NCI-H2029 (cell line): ENCODE measurements around the gene MUS81.
A peak's percentile ranks its signal among the peaks of the same experiment; 100 is the strongest.
"Not testable (repeated sequence)": the region's sequence is repeated elsewhere in the genome, so short reads cannot be mapped to it uniquely, and the experiment has no call there.

Source experiments
- DNase-seq: peaks from one replicate; lab custom pipeline; 2025; lab: John Stamatoyannopoulos, UW

MUS81 gene

GRCh38 chr11:65873318-65874156 lies 13.3 kb downstream of the MUS81 start:
- peak; percentile 92 for DNase-seq

- no peak for DNase-seq
Observed at GRCh38 chr11:65879617-65880016, 19.4 kb downstream of the MUS81 start, which contains the start of gene CTSW. Gene CTSW (plus strand): TSS chr11:65879837. CDS start chr11:65879855, 18 bp downstream.

- DNase-seq = no peak
Observed at GRCh38 chr11:65880027-65880426, 19.8 kb downstream of the MUS81 start.

- DNase-seq = no peak
Observed at GRCh38 chr11:65880844-65881421, 20.7 kb downstream of the MUS81 start.

DNA sequence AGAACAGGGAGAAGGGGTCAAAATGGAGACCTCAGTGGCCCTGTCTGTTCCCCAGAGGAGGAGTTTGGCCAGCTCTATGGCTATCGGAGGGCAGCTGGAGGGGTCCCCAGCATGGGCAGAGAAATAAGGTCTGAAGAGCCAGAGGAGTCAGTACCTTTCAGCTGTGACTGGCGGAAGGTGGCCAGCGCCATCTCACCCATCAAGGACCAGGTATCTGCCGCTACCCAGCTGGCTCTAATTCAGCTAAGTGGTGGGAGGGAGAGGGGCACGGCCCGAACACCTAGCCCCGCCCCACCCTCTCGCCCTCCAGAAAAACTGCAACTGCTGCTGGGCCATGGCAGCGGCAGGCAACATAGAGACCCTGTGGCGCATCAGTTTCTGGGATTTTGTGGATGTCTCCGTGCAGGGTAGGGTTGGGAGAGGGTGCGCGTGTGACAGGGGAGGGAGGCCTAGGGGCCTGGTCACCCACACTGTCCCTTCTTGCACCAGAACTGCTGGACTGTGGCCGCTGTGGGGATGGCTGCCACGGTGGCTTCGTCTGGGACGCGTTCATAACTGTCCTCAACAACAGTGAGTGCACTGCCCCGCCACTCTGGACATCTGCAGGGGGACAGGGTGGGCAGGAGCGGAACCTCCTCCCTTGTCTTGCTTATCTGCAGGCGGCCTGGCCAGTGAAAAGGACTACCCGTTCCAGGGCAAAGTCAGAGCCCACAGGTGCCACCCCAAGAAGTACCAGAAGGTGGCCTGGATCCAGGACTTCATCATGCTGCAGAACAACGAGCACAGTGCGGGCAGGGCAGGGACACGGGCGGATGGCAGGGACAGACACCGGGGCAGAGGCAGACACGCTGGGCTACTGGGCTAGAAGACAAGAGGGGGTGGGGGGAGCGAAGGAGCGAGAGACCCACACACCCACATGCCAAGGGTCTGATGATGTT lies 22.2 kb downstream of the MUS81 start:
- DNase-seq = no peak

GRCh38 chr11:65883058-65883761 lies 23.0 kb downstream of the MUS81 start:
- DNase-seq = no peak

GRCh38 chr11:65883786-65884715 lies 23.8 kb downstream of the MUS81 start:
- DNase-seq = no peak

DNA sequence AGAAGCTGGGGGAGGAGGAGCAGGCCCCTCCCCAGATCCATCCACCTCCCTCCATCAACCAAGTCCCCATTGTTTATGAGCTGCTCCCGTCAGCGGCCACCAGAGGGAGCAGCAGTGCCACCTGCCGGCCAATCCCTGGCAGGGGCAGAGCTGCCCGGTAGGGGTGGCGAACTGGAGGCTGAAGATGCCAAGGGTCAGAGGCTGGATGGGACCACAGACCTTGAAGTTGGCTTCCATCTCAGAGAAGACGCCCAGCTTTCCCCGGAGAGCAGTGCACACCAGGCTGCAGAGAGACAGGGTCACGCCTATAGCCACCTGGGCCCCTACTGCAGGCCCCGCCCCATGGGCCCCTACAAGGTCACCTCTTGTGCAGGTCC lies 24.5 kb downstream of the MUS81 start:
- DNase-seq = peak; percentile 37

DNA sequence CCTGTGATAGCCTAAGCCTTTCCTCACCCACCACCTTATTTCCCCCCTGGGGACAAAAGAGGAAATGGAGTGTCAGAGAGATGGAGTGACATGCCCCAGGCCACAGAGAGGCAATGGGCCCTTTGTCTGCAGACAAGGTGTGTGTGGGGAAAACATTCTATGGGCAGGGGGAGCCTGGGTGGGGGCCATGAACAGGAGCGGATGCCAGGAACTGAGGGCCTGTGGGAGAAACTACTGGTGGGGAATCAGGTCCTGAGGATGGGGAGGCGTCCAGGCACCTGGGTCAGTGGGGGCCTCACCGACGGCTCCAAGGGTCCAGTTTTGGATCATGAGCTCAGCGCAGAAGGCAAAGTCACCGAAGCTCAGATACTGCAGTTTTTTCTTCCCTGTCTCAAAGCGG lies 25.0 kb downstream of the MUS81 start:
- DNase-seq = no peak

DNA sequence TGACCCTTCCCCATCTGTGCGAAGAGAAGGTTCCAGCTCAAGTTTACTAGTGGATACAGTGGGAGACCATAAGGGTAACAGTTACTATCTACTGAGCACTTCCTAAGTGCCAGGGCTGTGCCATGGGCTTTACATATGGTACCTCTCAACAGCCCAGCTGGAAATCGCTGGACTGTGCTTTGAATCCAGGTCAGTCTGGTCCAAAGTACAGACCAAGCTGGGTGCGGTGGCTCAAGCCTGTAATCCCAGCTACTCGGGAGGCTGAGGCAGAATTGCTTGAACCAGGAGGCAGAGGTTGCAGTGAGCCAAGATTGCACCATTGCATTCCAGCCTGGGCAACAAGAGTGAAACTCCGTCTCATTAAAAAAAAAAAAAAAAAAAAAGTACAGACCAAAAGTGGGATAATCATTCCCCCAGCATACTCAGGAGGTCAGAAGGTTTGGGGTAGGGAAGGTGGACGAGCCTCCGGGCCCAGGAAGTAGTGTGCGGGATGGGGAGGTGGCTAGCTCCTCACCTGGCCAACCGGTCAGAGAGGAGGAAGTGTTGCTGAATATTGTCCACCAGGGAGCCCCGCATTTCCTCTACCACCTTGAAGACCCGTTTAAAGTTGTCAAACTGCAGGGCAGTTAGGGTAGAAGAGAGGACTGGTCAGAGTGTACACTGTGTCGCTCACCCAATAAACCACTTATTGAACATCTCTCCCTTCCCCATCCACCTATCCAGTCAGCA lies 25.7 kb downstream of the MUS81 start:
- no peak for DNase-seq

GRCh38 chr11:65886826-65887722 lies 26.8 kb downstream of the MUS81 start:
- no peak for DNase-seq

DNA sequence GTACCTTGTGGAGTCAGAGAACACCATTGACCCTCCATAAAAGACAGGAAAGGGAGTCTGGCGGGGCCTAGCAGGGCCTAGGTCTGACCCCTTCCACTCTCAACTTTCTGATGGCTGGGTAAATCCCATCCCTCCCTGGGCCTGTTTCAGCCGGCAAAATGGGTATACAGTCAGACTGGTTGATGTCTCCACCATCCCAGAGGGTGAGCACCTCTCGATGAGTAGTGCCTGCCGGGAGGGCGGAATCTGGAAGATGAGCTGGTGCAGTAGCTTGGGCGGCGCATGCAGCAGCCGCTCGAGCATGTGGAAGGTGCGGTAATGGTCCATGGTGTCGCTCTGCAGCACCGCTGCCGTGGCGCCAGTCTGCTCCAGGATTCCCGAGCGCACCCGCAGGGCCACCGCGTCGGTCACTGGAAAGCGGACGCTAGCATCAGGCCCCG lies 27.5 kb downstream of the MUS81 start:
- DNase-seq = no peak

GRCh38 chr11:65888163-65888814 lies 28.1 kb downstream of the MUS81 start, which contains the start of gene FIBP:
Gene FIBP (minus strand): TSS chr11:65888471. CDS start chr11:65888418, 53 bp downstream.
- DNase-seq = peak; percentile 93

- peak; percentile 91 for DNase-seq
Observed at GRCh38 chr11:65890324-65891218, 30.3 kb downstream of the MUS81 start, which contains the start of gene CCDC85B. Gene CCDC85B (plus strand): TSS chr11:65890673. CDS start chr11:65890784, 111 bp downstream.

DNA sequence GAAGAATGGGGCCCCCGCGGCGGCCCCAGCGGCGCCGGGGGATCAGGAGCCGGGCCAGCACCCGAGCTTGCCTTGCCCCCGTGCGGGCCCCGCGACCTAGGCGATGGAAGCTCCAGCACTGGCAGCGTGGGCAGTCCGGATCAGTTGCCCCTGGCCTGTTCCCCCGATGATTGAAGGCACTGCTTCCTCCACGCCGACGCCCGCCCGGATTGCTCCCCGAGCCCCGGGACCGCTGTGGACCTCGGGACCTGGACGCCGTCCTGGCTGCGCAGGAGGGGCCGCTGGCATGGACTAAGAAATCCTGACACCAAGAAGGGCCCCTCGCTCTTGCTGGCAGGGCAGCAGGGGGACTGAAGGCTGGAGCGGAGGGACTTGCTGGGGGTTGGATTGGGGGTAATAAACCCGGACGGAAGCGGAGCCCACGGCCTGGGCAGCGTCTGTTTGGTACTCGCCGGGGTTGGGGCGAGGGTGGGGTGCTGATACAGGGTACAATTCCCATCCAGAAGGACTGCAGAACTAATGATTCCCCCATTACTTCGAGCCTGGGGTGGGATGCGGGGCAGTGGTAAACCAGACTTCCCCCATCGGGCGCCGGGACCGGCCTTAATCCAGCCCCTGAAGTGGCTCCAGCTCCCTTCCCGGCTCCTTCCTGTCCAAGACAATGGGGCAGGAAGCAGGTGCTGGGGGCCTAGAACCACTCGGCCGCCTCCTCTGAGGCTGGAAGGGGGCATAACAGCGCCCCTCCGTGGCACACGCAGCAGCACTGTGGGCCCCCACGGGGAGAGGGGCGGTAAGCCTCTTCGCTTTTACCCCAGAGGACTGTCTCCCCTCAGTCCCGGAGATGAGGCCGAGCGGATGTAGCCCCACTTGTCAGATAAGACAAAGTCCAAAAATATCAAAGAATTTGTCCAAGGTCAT lies 31.2 kb downstream of the MUS81 start:
- DNase-seq = peak; percentile 36

GRCh38 chr11:65892137-65892540 lies 31.9 kb downstream of the MUS81 start:
- DNase-seq = not testable (repeated sequence)
